Sigmoid colon (tissue), 7 donors: ENCODE results near the gene LCP2. TPM values are rescaled to one million over a fixed set of nuclear protein-coding genes. Genes with fewer than 3 reads are reported as not detected.

ENCODE experiments used
- DNase-seq: peaks from one replicate; pipeline ENCODE4 v3.0.0-alpha.2; 2019
- H3K27ac ChIP-seq, 4 donors: fragments of 200-600 bp; sonication (generic); one replicate each; pipeline ENCODE4 v1.5.1; 2016 to 2019; ENCODE audit warnings: mild to moderate bottlenecking in 1 of 4
- H3K27me3 ChIP-seq, 3 donors: fragments of 200-600 bp; sonication (generic); one replicate each; pipeline ENCODE4 v1.5.1; 2019; ENCODE audit warnings: mild to moderate bottlenecking in 1 of 3
- H3K36me3 ChIP-seq, 4 donors: fragments of 200-600 bp; sonication (generic); one replicate each; pipeline ENCODE4 v1.5.1; 2016 to 2019
- H3K4me1 ChIP-seq, 4 donors: fragments of 200-600 bp; sonication (generic); one replicate each; pipeline ENCODE4 v1.5.1; 2017 to 2019
- H3K4me3 ChIP-seq, 4 donors: fragments of 200-600 bp; sonication (generic); one replicate each; pipeline ENCODE4 v1.5.1; 2017 to 2019; ENCODE audit warnings: mild to moderate bottlenecking in 2 of 4, moderate library complexity in 1 of 4
- H3K9me3 ChIP-seq, 4 donors: fragments of 200-600 bp in 3 of 4; sonication (generic) in 3 of 4; one replicate each; pipeline versions ENCODE4 v1.5.1 to v1.6.1; 2013 to 2019
- CTCF ChIP-seq, 4 experiments: fragments of 450-650 bp in 3 of 4; fragments of 200-600 bp in 1 of 4; IDR thresholded peaks; one replicate each; pipeline ENCODE4 v1.5.1; 2016 to 2019; ENCODE audit warnings: antibody characterized with exemption in 4 of 4, mild to moderate bottlenecking in 3 of 4, moderate library complexity in 2 of 4
- EP300 ChIP-seq, 4 donors: sonication (generic); formaldehyde crosslinking; IDR thresholded peaks; one replicate each; pipeline ENCODE4 v1.6.1; 2017; ENCODE audit warnings: antibody characterized with exemption in 4 of 4
- POLR2A ChIP-seq, 2 donors: fragments of 450-650 bp; IDR thresholded peaks; one replicate each; pipeline ENCODE4 v1.6.1; 2016; ENCODE audit warnings: antibody characterized with exemption in 2 of 2, mild to moderate bottlenecking in 2 of 2, moderate library complexity in 2 of 2
- POLR2AphosphoS5 ChIP-seq, 4 donors: sonication (generic); formaldehyde crosslinking; IDR thresholded peaks; one replicate each; pipeline ENCODE4 v1.6.1; 2017; ENCODE audit warnings: antibody characterized with exemption in 4 of 4
- WGBS, 2 donors: extraction: QIAGEN DNeasy Blood & Tissue Kit; methylation state at CpG; one replicate each; pipeline ENCODE4 v1.1.7; 2013; 5-methylcytosine and 5-hydroxymethylcytosine counted together
- intact Hi-C: fragments of 100-400 bp; cut with DNase I; formaldehyde crosslinking; loops from one replicate; pipeline ENCODE4 v1.15.1; 2023
- polyA plus RNA-seq, 3 donors: library from polyadenylated mRNA; stranded (reverse); fragments of 200-250 nt; gene quantifications; one replicate each; pipeline ENCODE4 v1.2.3, GENCODE V29; 2013
- total RNA-seq, 4 donors: library from RNA; depleted of rRNA; stranded (reverse); fragments of >200 nt; gene quantifications; one replicate each; pipeline ENCODE4 v1.1.0, GENCODE V29; 2016
- donor health status: healthy with polysubstance abuse.
- donor health status: Bipolar disorder and iron deficiency.
- donor health status: healthy.

LCP2 gene
- total and polyA plus RNA-seq, 7 donors: 5.4 to 22.3 (median 12.2) TPM

DNA sequence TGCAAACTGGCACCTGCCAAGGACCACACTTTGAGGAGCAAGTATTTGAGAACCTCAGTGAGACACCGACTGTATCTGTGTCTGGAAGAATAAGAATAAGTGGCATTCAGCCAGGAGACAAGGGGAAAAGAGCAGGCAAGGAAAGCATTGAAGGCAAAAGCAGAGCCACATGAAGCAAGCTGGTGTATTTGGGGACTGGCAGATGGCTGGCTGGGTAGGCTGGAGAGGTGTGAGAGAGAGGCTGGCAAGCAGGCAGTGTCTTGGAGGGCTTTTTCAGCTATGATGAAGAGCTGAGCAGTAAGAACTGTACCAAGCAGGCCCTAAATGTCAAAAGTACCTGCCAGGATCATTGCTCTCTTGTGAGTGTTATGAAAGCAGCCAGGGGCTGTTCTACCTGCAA, 78.9 kb downstream of the LCP2 start:
- TF ChIP-seq EP300 (IDR thresholded peaks at IDR 0.05) (no peak), POLR2AphosphoS5 (IDR thresholded peaks at IDR 0.05) (no peak), POLR2A (IDR thresholded peaks at IDR 0.05) (no peak), CTCF (IDR thresholded peaks at IDR 0.05) (no peak)
- Histone ChIP-seq H3K27me3 (no peaks in the 10 kb centered on the region), H3K36me3 (no peaks in the 10 kb centered on the region), H3K9me3 (no peaks in the 10 kb centered on the region), H3K27ac (no peak overlapping the region), H3K4me1 (peaks cover 0 to 10% (median 3%) of the 10 kb centered on the region in 4 donors), H3K4me3 (no peak overlapping the region)
- intact Hi-C loops: no loop called here
- DNase-seq: no peak
- WGBS, 2 donors: 71 to 80% methylated on average over 1 of the region's 1 CpG

GRCh38 chr5:170217831-170218230, 79.7 kb downstream of the LCP2 start:
- Histone ChIP-seq H3K9me3 (no peaks in the 10 kb centered on the region), H3K36me3 (no peaks in the 10 kb centered on the region), H3K4me1 (peaks cover 0 to 10% (median 3%) of the 10 kb centered on the region in 4 donors), H3K4me3 (no peak overlapping the region), H3K27ac (no peak overlapping the region), H3K27me3 (no peaks in the 10 kb centered on the region)
- DNase-seq: no peak
- intact Hi-C loops: no loop called here
- TF ChIP-seq EP300 (IDR thresholded peaks at IDR 0.05): no peak
- 80 to 90% methylated on average over 5 of the region's 5 CpGs for WGBS, 2 donors

- Histone ChIP-seq H3K27ac (no peak overlapping the region), H3K36me3 (no peaks in the 10 kb centered on the region), H3K9me3 (no peaks in the 10 kb centered on the region), H3K27me3 (no peaks in the 10 kb centered on the region), H3K4me1 (peaks cover 0 to 5% (median 2%) of the 10 kb centered on the region in 4 donors), H3K4me3 (no peak overlapping the region)
- TF ChIP-seq CTCF (IDR thresholded peaks at IDR 0.05) (no peak), POLR2AphosphoS5 (IDR thresholded peaks at IDR 0.05) (no peak), EP300 (IDR thresholded peaks at IDR 0.05) (no peak), POLR2A (IDR thresholded peaks at IDR 0.05) (no peak)
- intact Hi-C loops: no loop called here
- DNase-seq: no peak
Measured at GRCh38 chr5:170216257-170216864, 81.2 kb downstream of the LCP2 start.

DNA sequence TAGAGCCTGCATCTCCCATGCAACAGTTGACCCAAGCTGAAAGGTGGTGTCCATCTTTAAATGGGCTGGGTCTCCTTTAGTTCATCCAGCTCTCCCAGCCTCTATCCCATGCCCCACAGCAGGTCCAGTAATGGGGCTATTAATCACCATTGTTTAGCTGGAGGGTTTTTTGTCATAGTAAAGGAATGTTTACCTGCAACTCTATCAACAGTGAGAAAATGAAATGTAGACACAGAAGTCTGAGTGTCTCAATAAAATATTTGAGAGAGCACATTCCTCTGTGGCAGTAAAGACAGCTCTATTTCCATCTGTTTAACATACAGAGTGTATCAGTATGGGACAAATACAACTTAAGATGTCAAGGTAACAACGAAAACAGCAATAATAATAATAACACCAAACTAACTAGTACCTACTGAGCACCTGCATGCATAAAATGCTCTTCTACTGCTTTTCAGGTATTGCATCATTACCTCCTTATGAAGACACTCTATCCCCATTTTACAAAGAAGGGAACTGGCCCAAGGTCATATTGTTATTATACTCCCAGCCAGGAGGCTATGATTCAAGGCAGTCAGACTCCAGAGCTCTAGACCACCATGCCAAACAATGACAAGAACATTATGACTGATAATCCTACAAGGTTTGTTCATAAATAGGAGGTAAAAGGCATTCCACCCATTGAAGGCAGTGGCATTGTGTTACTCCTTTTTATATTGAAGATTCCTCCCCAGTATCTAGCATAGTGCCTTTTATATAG, 85.8 kb downstream of the LCP2 start:
- Histone ChIP-seq H3K4me1 (no peaks in the 10 kb centered on the region), H3K4me3 (no peak overlapping the region), H3K27ac (no peak overlapping the region), H3K27me3 (no peaks in the 10 kb centered on the region), H3K9me3 (no peaks in the 10 kb centered on the region), H3K36me3 (no peaks in the 10 kb centered on the region)
- DNase-seq: no peak
- TF ChIP-seq POLR2A (IDR thresholded peaks at IDR 0.05): no peak
- no peak for TF ChIP-seq CTCF (IDR thresholded peaks at IDR 0.05)
- TF ChIP-seq EP300 (IDR thresholded peaks at IDR 0.05): no peak
- no peak for TF ChIP-seq POLR2AphosphoS5 (IDR thresholded peaks at IDR 0.05)
- intact Hi-C loops: no loop called here
- 65 to 77% methylated on average over 1 of the region's 1 CpG for WGBS, 2 donors

- Histone ChIP-seq H3K9me3 (no peaks in the 10 kb centered on the region), H3K36me3 (no peaks in the 10 kb centered on the region), H3K4me3 (no peak overlapping the region), H3K27ac (no peak overlapping the region), H3K4me1 (no peaks in the 10 kb centered on the region), H3K27me3 (peaks cover 0 to 3% (median 0%) of the 10 kb centered on the region in 3 donors)
- WGBS, 2 donors: 62 to 79% methylated on average over 8 of the region's 8 CpGs
- no peak for DNase-seq
- no peak for TF ChIP-seq CTCF (IDR thresholded peaks at IDR 0.05)
- no peak for TF ChIP-seq EP300 (IDR thresholded peaks at IDR 0.05)
- no peak for TF ChIP-seq POLR2AphosphoS5 (IDR thresholded peaks at IDR 0.05)
- TF ChIP-seq POLR2A (IDR thresholded peaks at IDR 0.05): no peak
- intact Hi-C loops: no loop called here
Measured at GRCh38 chr5:170206958-170207357, 90.6 kb downstream of the LCP2 start.
